Measurements from ENCODE around the gene ITIH1. TPM values are rescaled to one million over a fixed set of nuclear protein-coding genes. Genes with fewer than 3 reads are reported as not detected.

Gene ITIH1
- total RNA-seq, 1 experiment from 2014 or later: 0.26 TPM

GRCh38 chr3:52809149-52809548, 31.8 kb downstream of the ITIH1 start (continued):
- TF ChIP-seq RORB (CRISPR knock-in tag; IDR thresholded peaks at IDR 0.05) (no peak), ZNF219 (CRISPR knock-in tag; IDR thresholded peaks at IDR 0.05; ENCODE audit: borderline replicate concordance) (no peak), PRDM15 (CRISPR knock-in tag; IDR thresholded peaks at IDR 0.05) (no peak), SP1 (CRISPR knock-in tag; conservative IDR thresholded peaks at IDR 0.05) (no peak), PRRX2 (CRISPR knock-in tag; IDR thresholded peaks at IDR 0.05) (no peak)
- TF ChIP-seq, protein P1, sequence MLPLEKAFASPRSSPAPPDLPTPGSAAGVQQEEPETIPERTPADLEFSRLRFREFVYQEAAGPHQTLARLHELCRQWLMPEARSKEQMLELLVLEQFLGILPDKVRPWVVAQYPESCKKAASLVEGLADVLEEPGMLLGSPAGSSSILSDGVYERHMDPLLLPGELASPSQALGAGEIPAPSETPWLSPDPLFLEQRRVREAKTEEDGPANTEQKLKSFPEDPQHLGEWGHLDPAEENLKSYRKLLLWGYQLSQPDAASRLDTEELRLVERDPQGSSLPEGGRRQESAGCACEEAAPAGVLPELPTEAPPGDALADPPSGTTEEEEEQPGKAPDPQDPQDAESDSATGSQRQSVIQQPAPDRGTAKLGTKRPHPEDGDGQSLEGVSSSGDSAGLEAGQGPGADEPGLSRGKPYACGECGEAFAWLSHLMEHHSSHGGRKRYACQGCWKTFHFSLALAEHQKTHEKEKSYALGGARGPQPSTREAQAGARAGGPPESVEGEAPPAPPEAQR (CRISPR knock-in tag; IDR thresholded peaks at IDR 0.05): no peak
- TF ChIP-seq, protein P2, sequence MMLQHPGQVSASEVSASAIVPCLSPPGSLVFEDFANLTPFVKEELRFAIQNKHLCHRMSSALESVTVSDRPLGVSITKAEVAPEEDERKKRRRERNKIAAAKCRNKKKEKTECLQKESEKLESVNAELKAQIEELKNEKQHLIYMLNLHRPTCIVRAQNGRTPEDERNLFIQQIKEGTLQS (CRISPR knock-in tag; conservative IDR thresholded peaks at IDR 0.05): no peak

- ATAC-seq (no peak), DNase-seq (ENCODE audit: low spot score) (no peak)
- no peaks in the 10 kb centered on the region for H3K9me3 Mint-ChIP-seq
- H3K27ac Mint-ChIP-seq: no peak overlapping the region
- no peak overlapping the region for H3K4me3 Mint-ChIP-seq
- H3K4me1 Mint-ChIP-seq: no peaks in the 10 kb centered on the region
- H3K36me3 Mint-ChIP-seq: no peaks in the 10 kb centered on the region
- CTCF ChIA-PET: interaction anchor here (4.6 to 5.5 kb wide), 2 partner anchors 11 to 18 kb away, joined by 28 to 34 read pairs; no protein-coding TSS in a partner anchor
- peaks cover 3% of the 10 kb centered on the region; the same call in 1 of the 2 replicates for H3K27me3 Mint-ChIP-seq (ENCODE audit: low read depth)
- TF ChIP-seq, protein P2 (CRISPR knock-in tag; conservative IDR thresholded peaks at IDR 0.05): no peak
- TF ChIP-seq ZNF232 (CRISPR knock-in tag; IDR thresholded peaks at IDR 0.05): no peak
- no peak for TF ChIP-seq GRHL2 (CRISPR knock-in tag; IDR thresholded peaks at IDR 0.05; ENCODE audit: insufficient replicate concordance, severe bottlenecking)
- no peak for TF ChIP-seq NFE2L1 (CRISPR knock-in tag; IDR thresholded peaks at IDR 0.05)
- no peak for TF ChIP-seq ATF1 (CRISPR knock-in tag; IDR thresholded peaks at IDR 0.05)
- no peak for TF ChIP-seq MYBL2 (CRISPR knock-in tag; IDR thresholded peaks at IDR 0.05)
- POLR2A ChIA-PET: no interaction called here
Measured at GRCh38 chr3:52809662-52810377, 32.4 kb downstream of the ITIH1 start.

DNA sequence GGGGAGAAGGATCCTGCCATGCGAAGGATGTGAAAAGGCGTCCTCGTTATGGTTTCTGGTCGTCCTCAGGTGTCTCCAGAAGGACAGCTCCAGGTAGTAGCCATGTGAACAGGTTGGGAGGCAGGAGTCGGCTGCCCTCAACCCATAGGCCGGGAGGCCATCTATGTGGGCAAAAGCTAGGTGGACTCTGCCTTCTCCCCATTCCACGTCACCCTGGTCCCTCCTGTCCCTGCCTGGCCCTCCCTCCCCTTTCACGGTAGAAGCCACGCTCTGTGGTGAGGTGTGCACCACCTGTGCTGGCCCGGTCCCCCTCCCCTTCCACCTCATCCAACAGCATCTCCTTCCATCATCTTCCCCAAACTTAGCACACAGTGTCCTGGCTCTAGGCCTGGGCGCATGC, 33.5 kb downstream of the ITIH1 start:
- ChIA-PET POLR2A (no interaction called here), CTCF (interaction anchor here (5.1 to 5.5 kb wide), 2 partner anchors 10 to 18 kb away, joined by 25 to 34 read pairs; no protein-coding TSS in a partner anchor)
- ATAC-seq (no peak), DNase-seq (ENCODE audit: low spot score) (no peak)
- H3K4me3 Mint-ChIP-seq: no peak overlapping the region
- TF ChIP-seq NR2C2 (CRISPR knock-in tag; IDR thresholded peaks at IDR 0.05): no peak
- TF ChIP-seq ZNF396 (CRISPR knock-in tag; IDR thresholded peaks at IDR 0.05; ENCODE audit: borderline replicate concordance): no peak
- TF ChIP-seq TCF7 (CRISPR knock-in tag; IDR thresholded peaks at IDR 0.05; ENCODE audit: low read depth): no peak
- TF ChIP-seq KAT7 (CRISPR knock-in tag; IDR thresholded peaks at IDR 0.05; ENCODE audit: borderline replicate concordance): no peak
- TF ChIP-seq NR3C1 (CRISPR knock-in tag; conservative IDR thresholded peaks at IDR 0.05; ENCODE audit: low read depth): no peak
- TF ChIP-seq ZNF423 (CRISPR knock-in tag; IDR thresholded peaks at IDR 0.05): no peak
- no peak for TF ChIP-seq SMAD4 (CRISPR knock-in tag; IDR thresholded peaks at IDR 0.05)
- TF ChIP-seq ZNF138 (CRISPR knock-in tag; conservative IDR thresholded peaks at IDR 0.05): no peak
- TF ChIP-seq SP1 (CRISPR knock-in tag; conservative IDR thresholded peaks at IDR 0.05): no peak
- TF ChIP-seq NFE2L1 (CRISPR knock-in tag; IDR thresholded peaks at IDR 0.05): no peak
- TF ChIP-seq SMAD3 (CRISPR knock-in tag; IDR thresholded peaks at IDR 0.05; ENCODE audit: borderline replicate concordance): no peak
- TF ChIP-seq ZNF219 (CRISPR knock-in tag; IDR thresholded peaks at IDR 0.05; ENCODE audit: borderline replicate concordance): no peak
- TF ChIP-seq EMX1 (CRISPR knock-in tag; IDR thresholded peaks at IDR 0.05): no peak
- TF ChIP-seq, protein P3, sequence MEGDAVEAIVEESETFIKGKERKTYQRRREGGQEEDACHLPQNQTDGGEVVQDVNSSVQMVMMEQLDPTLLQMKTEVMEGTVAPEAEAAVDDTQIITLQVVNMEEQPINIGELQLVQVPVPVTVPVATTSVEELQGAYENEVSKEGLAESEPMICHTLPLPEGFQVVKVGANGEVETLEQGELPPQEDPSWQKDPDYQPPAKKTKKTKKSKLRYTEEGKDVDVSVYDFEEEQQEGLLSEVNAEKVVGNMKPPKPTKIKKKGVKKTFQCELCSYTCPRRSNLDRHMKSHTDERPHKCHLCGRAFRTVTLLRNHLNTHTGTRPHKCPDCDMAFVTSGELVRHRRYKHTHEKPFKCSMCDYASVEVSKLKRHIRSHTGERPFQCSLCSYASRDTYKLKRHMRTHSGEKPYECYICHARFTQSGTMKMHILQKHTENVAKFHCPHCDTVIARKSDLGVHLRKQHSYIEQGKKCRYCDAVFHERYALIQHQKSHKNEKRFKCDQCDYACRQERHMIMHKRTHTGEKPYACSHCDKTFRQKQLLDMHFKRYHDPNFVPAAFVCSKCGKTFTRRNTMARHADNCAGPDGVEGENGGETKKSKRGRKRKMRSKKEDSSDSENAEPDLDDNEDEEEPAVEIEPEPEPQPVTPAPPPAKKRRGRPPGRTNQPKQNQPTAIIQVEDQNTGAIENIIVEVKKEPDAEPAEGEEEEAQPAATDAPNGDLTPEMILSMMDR (IDR thresholded peaks at IDR 0.05): no peak
- H3K27ac Mint-ChIP-seq: no peak overlapping the region
- H3K36me3 Mint-ChIP-seq: no peaks in the 10 kb centered on the region
- H3K27me3 Mint-ChIP-seq (ENCODE audit: low read depth): peaks cover 3% of the 10 kb centered on the region; the same call in 1 of the 2 replicates
- no peaks in the 10 kb centered on the region for H3K4me1 Mint-ChIP-seq
- no peaks in the 10 kb centered on the region for H3K9me3 Mint-ChIP-seq

All from WTC11 (cell line).